GM12878 (cell line): ENCODE data around the gene CD58. TPM values are rescaled to one million over a fixed set of nuclear protein-coding genes. Genes with fewer than 3 reads are reported as not detected.

Source experiments
- ATAC-seq: fragments of 200-7000 bp; cut with Tn5 transposase; 3 replicates; pipeline ENCODE4 v1.9.1; 2020; ENCODE audit warnings: mild to moderate bottlenecking, moderate library complexity
- BruUV-seq: library from RNA; stranded (reverse); fragments of 400-500 nt; replicated peaks from 2 replicates; lab custom pipeline; 2021; lab: Mats Ljungman, UMichigan
- CTCF ChIA-PET: fragments of 300-600 bp; sonication (Branson Sonifier 250); formaldehyde crosslinking; extraction: SDS; loops from one replicate; lab custom pipeline; 2021; ENCODE audit warnings: inconsistent platforms; lab: Yijun Ruan, JAX
- POLR2A ChIA-PET: fragments of 350-600 bp; formaldehyde crosslinking; extraction: SDS; loops from one replicate; lab custom pipeline; 2021; ENCODE audit warnings: inconsistent platforms; lab: Charles Lee
- RAD21 ChIA-PET: fragments of 300-600 bp; sonication (Branson Sonifier 250); formaldehyde crosslinking; loops from one replicate; lab custom pipeline; 2023; ENCODE audit warnings: antibody characterized with exemption; ENCODE audit not compliant: unreplicated experiment; lab: Charles Lee
- SMC1A ChIA-PET: fragments of 300-600 bp; sonication (Branson Sonifier 250); formaldehyde crosslinking; loops from one replicate; lab custom pipeline; 2023; ENCODE audit not compliant: unreplicated experiment, uncharacterized antibody; lab: Charles Lee
- DNase-seq: peaks from one replicate; pipeline ENCODE4 v3.0.0-alpha.2; 2011; ENCODE audit warnings: low read depth, low spot score
- FAIRE-seq: peaks from 3 replicates; lab custom pipeline; 2011; peaks lifted over from hg19 to GRCh38; lab: Jason Lieb, UNC
- H2AFZ ChIP-seq: 2 replicates; pipeline ENCODE4 v1.6.0; 2011; ENCODE audit warnings: low read depth, low read length, control low read depth; ENCODE audit not compliant: control insufficient read depth
- H3K27ac ChIP-seq: 2 replicates; pipeline ENCODE4 v1.5.1; 2011; ENCODE audit warnings: control low read depth; ENCODE audit not compliant: control insufficient read depth, insufficient read depth
- H3K27me3 ChIP-seq, 2 experiments: replicated peaks in 1 of 2; 2 replicates each; pipeline versions ENCODE4 v1.6.0 to v1.6.1; 2011; ENCODE audit warnings: low read length in 1 of 2; ENCODE audit not compliant: control insufficient read depth in 2 of 2, insufficient read depth in 2 of 2
- H3K36me3 ChIP-seq, 2 experiments: 2 replicates each; pipeline ENCODE4 v1.5.1; 2011; ENCODE audit warnings: low read length in 1 of 2; ENCODE audit not compliant: control insufficient read depth in 2 of 2, insufficient read depth in 2 of 2
- H3K4me1 ChIP-seq: 2 replicates; pipeline ENCODE4 v1.6.1; 2011; ENCODE audit warnings: mild to moderate bottlenecking, low read length, moderate library complexity, mixed read lengths; ENCODE audit not compliant: control insufficient read depth, insufficient read depth
- H3K4me2 ChIP-seq: 2 replicates; pipeline ENCODE4 v1.6.0; 2011; ENCODE audit warnings: control low read depth; ENCODE audit not compliant: control insufficient read depth, insufficient read depth
- H3K4me3 ChIP-seq: fragments of 200-600 bp; sonication (generic); 2 replicates; pipeline ENCODE4 v1.5.1; 2016
- H3K79me2 ChIP-seq: 2 replicates; pipeline ENCODE4 v1.6.0; 2011; ENCODE audit warnings: low read length; ENCODE audit not compliant: control insufficient read depth, insufficient read depth
- H3K9ac ChIP-seq: 2 replicates; pipeline ENCODE4 v1.8.0; 2011; ENCODE audit warnings: low read length, control low read depth, mixed read lengths; ENCODE audit not compliant: control insufficient read depth, insufficient read depth
- H3K9me3 ChIP-seq: replicated peaks from 3 replicates; pipeline ENCODE4 v1.5.1; 2011; ENCODE audit warnings: mild to moderate bottlenecking, low read length; ENCODE audit not compliant: control insufficient read depth, insufficient read depth
- H4K20me1 ChIP-seq: 2 replicates; pipeline ENCODE4 v1.6.0; 2011; ENCODE audit not compliant: control insufficient read depth, insufficient read depth
- BACH1 ChIP-seq: fragments of 450-650 bp; IDR thresholded peaks from 2 replicates; pipeline ENCODE4 v1.6.1; 2017; ENCODE audit warnings: mild to moderate bottlenecking, borderline replicate concordance
- BCL11A ChIP-seq: IDR thresholded peaks from 2 replicates; pipeline ENCODE4 v1.6.1; 2011; ENCODE audit warnings: low read depth, low read length
- CREM ChIP-seq: IDR thresholded peaks from 2 replicates; pipeline ENCODE4 v1.6.1; 2014; ENCODE audit warnings: antibody characterized with exemption, low read depth
- ETV6 ChIP-seq, 2 experiments: fragments of 450-650 bp in 1 of 2; IDR thresholded peaks in 1 of 2; conservative IDR thresholded peaks in 1 of 2; 2 replicates each; pipeline ENCODE4 v1.6.1; 2014; ENCODE audit warnings: antibody characterized with exemption in 1 of 2, borderline replicate concordance in 1 of 2, low read depth in 1 of 2, mild to moderate bottlenecking in 1 of 2, moderate library complexity in 1 of 2
- FOS ChIP-seq: IDR thresholded peaks from 3 replicates; pipeline ENCODE4 v1.6.1; 2011; ENCODE audit warnings: borderline replicate concordance; ENCODE audit not compliant: insufficient read length; ENCODE audit errors: extremely low read depth
- HCFC1 ChIP-seq: fragments of 150-350 bp; IDR thresholded peaks from 2 replicates; pipeline ENCODE4 v1.6.1; 2014; ENCODE audit warnings: low read length
- HDAC2 ChIP-seq: fragments of 200-600 bp; sonication (generic); IDR thresholded peaks from 2 replicates; pipeline ENCODE4 v1.6.1; 2017
- JUND ChIP-seq: IDR thresholded peaks from 2 replicates; pipeline ENCODE4 v1.6.1; 2012; ENCODE audit warnings: low read depth, mild to moderate bottlenecking, low read length, improper control_type of control experiment, moderate library complexity
- MTA2 ChIP-seq: fragments of 450-650 bp; IDR thresholded peaks from 2 replicates; pipeline ENCODE4 v1.6.1; 2016; ENCODE audit warnings: low read depth, mild to moderate bottlenecking, moderate library complexity
- MTA3 ChIP-seq: IDR thresholded peaks from 2 replicates; pipeline ENCODE4 v1.6.1; 2012; ENCODE audit warnings: low read length, inconsistent platforms, borderline replicate concordance
- NFXL1 ChIP-seq: fragments of 450-650 bp; IDR thresholded peaks from 2 replicates; pipeline ENCODE4 v1.6.1; 2017; ENCODE audit warnings: antibody characterized with exemption, mild to moderate bottlenecking, borderline replicate concordance
- NR2C2 ChIP-seq: IDR thresholded peaks from 2 replicates; pipeline ENCODE4 v1.6.1; 2011; ENCODE audit warnings: borderline replicate concordance, low read depth; ENCODE audit not compliant: control insufficient read depth, insufficient read length
- PAX8 ChIP-seq: fragments of 450-650 bp; IDR thresholded peaks from 2 replicates; pipeline ENCODE4 v1.6.1; 2017; ENCODE audit warnings: mild to moderate bottlenecking, moderate library complexity
- POLR2AphosphoS2 ChIP-seq: IDR thresholded peaks from 2 replicates; pipeline ENCODE4 v1.6.1; 2011; ENCODE audit warnings: low read depth, mild to moderate bottlenecking, low read length, improper control_type of control experiment, moderate library complexity
- SIN3A ChIP-seq: IDR thresholded peaks from 2 replicates; pipeline ENCODE4 v1.6.1; 2012; ENCODE audit warnings: low read depth, low read length, improper control_type of control experiment
- ZNF622 ChIP-seq: fragments of 450-650 bp; IDR thresholded peaks from 2 replicates; pipeline ENCODE4 v1.6.1; 2017; ENCODE audit warnings: mild to moderate bottlenecking, inconsistent platforms
- WGBS: methylation state at CpG from one replicate; pipeline ENCODE4 v1.1.6; 2016; ENCODE audit warnings: low lambda C conversion rate; ENCODE audit not compliant: insufficient replicate concordance, insufficient coverage; ENCODE audit errors: missing lambda C conversion rate; 5-methylcytosine and 5-hydroxymethylcytosine counted together
- in situ Hi-C: fragments of 300-500 bp; cut with MboI; formaldehyde crosslinking; loops from 9 replicates; pipeline ENCODE4 v1.14.3; 2018; ENCODE audit warnings: mixed read lengths
- intact Hi-C: fragments of 100-400 bp; cut with micrococcal nuclease; formaldehyde crosslinking; loops from one replicate; pipeline ENCODE4 v1.14.2; 2022; ENCODE audit not compliant: unreplicated experiment
- polyA plus RNA-seq, 11 experiments: library from polyadenylated mRNA; depleted of rRNA in 4 of 11; unstranded in 6 of 11; stranded (reverse) in 5 of 11; fragments of >200 nt; fragmentation: Nextera tagmentation in 4 of 11; fragmentation: Illumina TruSeq in 1 of 11; extraction: Ambion mirVana in 4 of 11; extraction: Trizol in 1 of 11; gene quantifications; 1 replicate in 1 of 11; 2 replicates in 10 of 11; pipeline versions ENCODE4 v1.2.1 to v1.2.3, GENCODE V29; 2011 to 2016; ENCODE audit warnings: inconsistent platforms in 2 of 11, missing spikeins in 2 of 11, low read depth in 1 of 11
- total RNA-seq, 4 experiments: library from RNA; depleted of rRNA in 3 of 4; stranded (reverse); fragments of >200 nt in 3 of 4; fragmentation: Illumina TruSeq in 1 of 4; extraction: Trizol in 1 of 4; gene quantifications; 2 replicates each; pipeline versions ENCODE4 v1.2.1 to v1.2.3, GENCODE V29; 2013 to 2021
- TF ChIP-seq, protein P1 (sequence below): fragments of 450-650 bp; IDR thresholded peaks from 2 replicates; pipeline ENCODE4 v1.6.1; 2017; ENCODE audit warnings: mild to moderate bottlenecking, moderate library complexity

The CD58 gene
- total and polyA plus RNA-seq, 10 of the 15 experiments (the other 5 are each of a cell fraction or from before 2014, with no cell fraction given): 70.4 to 252 (median 129) TPM

DNA sequence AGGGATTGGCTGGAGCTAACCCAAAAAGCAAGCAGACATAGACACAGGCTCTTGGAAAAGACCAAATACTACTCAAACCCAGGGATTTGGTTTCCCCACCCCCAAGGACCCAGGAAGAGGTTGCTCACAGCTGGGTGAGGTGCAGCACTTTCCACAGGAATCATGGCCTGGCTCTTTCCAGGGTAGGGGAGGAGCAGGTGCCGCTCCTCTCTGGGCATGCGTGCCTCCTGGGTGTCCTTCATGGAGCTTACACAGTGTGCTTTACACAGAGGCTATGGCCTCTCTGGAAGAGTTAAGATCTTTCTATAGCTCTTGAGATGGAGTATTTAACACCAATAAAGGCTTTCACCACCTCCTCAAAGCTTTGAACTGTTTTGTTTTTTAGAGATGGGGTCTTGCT is 88.3 kb downstream of the CD58 start:
- RAD21 ChIA-PET: interaction anchor here (1.1 to 7.4 kb wide), 2 partner anchors 249 to 342 kb away, joined by 4 to 147 read pairs; no protein-coding TSS in a partner anchor
- no peak for ATAC-seq
- CTCF ChIA-PET: interaction anchor here (1.1 to 10.5 kb wide), 9 partner anchors 13 to 342 kb away, joined by 3 to 239 read pairs (median 6); no protein-coding TSS in a partner anchor

DNA sequence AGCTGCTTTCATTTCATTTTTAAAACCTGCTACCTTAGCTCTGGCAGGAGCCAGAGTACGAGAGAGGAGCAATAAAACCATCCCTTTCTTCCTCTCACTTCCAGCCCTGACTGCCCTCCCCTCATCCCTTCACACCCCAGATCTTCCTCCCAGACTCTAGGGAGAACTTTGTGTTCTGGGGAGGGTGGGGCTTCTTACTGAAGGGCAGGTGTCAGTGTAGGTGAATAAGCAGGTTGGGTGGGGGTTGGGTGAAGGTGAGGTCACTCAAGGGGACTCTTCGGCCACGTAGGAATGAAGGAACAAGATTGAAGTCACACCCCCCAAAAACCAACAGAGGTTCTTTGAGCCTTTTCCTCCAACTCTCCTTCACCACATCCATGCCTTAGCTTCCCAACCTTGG is 88.9 kb downstream of the CD58 start:
- Histone ChIP-seq H3K79me2 (no peaks in the 10 kb centered on the region), H4K20me1 (no peaks in the 10 kb centered on the region), H3K4me3 (no peak overlapping the region), H2AFZ (no peak overlapping the region), H3K9ac (no peak overlapping the region), H3K4me2 (no peak overlapping the region), H3K27me3 (no peaks in the 10 kb centered on the region), H3K36me3 (no peaks in the 10 kb centered on the region), H3K4me1 (no peaks in the 10 kb centered on the region), H3K27ac (no peak overlapping the region), H3K9me3 (no peaks in the 10 kb centered on the region)
- FAIRE-seq (no peak), DNase-seq (no peak), ATAC-seq (no peak)
- no TSS peak for BruUV-seq
- CTCF ChIA-PET: interaction anchor here (1.1 to 10.5 kb wide), 7 partner anchors 17 to 341 kb away, joined by 3 to 239 read pairs (median 75); no protein-coding TSS in a partner anchor
- POLR2A ChIA-PET: interaction anchor here (0.6 to 1.0 kb wide), 2 partner anchors 343 to 381 kb away, joined by 3 read pairs; no protein-coding TSS in a partner anchor
- in situ Hi-C loops (loop anchor here (5.0 kb wide), 1 partner anchor 120 kb away; no protein-coding TSS in a partner anchor), intact Hi-C loops (no loop called here)
- 80% methylated on average over 3 of the region's 3 CpGs for WGBS
- RAD21 ChIA-PET: interaction anchor here (7.4 kb wide), 1 partner anchor 342 kb away, joined by 147 read pairs; no protein-coding TSS in a partner anchor
- SMC1A ChIA-PET: interaction anchor here (1.0 to 8.0 kb wide), 5 partner anchors 12 to 342 kb away, joined by 3 to 161 read pairs (median 9); no protein-coding TSS in a partner anchor
- TF ChIP-seq MTA3 (no peak), HCFC1 (no peak), JUND (no peak), MTA2 (no peak), NR2C2 (no peak), HDAC2 (no peak), BACH1 (no peak), SIN3A (no peak), CREM (no peak), ZNF622 (no peak), NFXL1 (no peak)
- TF ChIP-seq, protein P1, sequence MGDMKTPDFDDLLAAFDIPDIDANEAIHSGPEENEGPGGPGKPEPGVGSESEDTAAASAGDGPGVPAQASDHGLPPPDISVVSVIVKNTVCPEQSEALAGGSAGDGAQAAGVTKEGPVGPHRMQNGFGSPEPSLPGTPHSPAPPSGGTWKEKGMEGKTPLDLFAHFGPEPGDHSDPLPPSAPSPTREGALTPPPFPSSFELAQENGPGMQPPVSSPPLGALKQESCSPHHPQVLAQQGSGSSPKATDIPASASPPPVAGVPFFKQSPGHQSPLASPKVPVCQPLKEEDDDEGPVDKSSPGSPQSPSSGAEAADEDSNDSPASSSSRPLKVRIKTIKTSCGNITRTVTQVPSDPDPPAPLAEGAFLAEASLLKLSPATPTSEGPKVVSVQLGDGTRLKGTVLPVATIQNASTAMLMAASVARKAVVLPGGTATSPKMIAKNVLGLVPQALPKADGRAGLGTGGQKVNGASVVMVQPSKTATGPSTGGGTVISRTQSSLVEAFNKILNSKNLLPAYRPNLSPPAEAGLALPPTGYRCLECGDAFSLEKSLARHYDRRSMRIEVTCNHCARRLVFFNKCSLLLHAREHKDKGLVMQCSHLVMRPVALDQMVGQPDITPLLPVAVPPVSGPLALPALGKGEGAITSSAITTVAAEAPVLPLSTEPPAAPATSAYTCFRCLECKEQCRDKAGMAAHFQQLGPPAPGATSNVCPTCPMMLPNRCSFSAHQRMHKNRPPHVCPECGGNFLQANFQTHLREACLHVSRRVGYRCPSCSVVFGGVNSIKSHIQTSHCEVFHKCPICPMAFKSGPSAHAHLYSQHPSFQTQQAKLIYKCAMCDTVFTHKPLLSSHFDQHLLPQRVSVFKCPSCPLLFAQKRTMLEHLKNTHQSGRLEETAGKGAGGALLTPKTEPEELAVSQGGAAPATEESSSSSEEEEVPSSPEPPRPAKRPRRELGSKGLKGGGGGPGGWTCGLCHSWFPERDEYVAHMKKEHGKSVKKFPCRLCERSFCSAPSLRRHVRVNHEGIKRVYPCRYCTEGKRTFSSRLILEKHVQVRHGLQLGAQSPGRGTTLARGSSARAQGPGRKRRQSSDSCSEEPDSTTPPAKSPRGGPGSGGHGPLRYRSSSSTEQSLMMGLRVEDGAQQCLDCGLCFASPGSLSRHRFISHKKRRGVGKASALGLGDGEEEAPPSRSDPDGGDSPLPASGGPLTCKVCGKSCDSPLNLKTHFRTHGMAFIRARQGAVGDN: no peak

More for the DNA sequence above, 88.3 kb downstream of the CD58 start:
- ChIA-PET POLR2A (interaction anchor here (1.0 kb wide), 1 partner anchor 343 kb away, joined by 3 read pairs; no protein-coding TSS in a partner anchor), SMC1A (interaction anchor here (1.0 to 8.0 kb wide), 5 partner anchors 16 to 342 kb away, joined by 4 to 161 read pairs (median 9); no protein-coding TSS in a partner anchor)
- Histone ChIP-seq H3K79me2 (no peaks in the 10 kb centered on the region), H4K20me1 (no peaks in the 10 kb centered on the region), H3K4me2 (no peak overlapping the region), H3K9ac (no peak overlapping the region), H3K27ac (no peak overlapping the region), H3K4me1 (no peaks in the 10 kb centered on the region), H3K27me3 (no peaks in the 10 kb centered on the region), H3K9me3 (no peaks in the 10 kb centered on the region), H3K4me3 (no peak overlapping the region), H3K36me3 (no peaks in the 10 kb centered on the region), H2AFZ (no peak overlapping the region)
- intact Hi-C loops (no loop called here), in situ Hi-C loops (loop anchor here (5.0 kb wide), 1 partner anchor 120 kb away; no protein-coding TSS in a partner anchor)
- FAIRE-seq (no peak), DNase-seq (no peak)
- TF ChIP-seq POLR2AphosphoS2 (no peak), PAX8 (no peak), ETV6 (conservative IDR thresholded peaks at IDR 0.05 in 1 of 2, IDR thresholded peaks at IDR 0.05 in 1 of 2; ENCODE audit: borderline replicate concordance in 1 of 2, low read depth in 1 of 2) (no peak), BCL11A (no peak), FOS (no peak)
- 100% methylated on average over 2 of the region's 2 CpGs for WGBS
- no TSS peak for BruUV-seq
